Tibial nerve (tissue), 4 donors: ENCODE measurements around the gene ANK2.

Experiments used
- EP300 ChIP-seq, 2 donors: sonication (generic); formaldehyde crosslinking; IDR thresholded peaks; one replicate each; pipeline ENCODE4 v1.6.1; 2017; ENCODE audit warnings: antibody characterized with exemption in 2 of 2, mild to moderate bottlenecking in 1 of 2
- POLR2A ChIP-seq, 2 donors: fragments of 450-650 bp; IDR thresholded peaks; one replicate each; pipeline ENCODE4 v1.6.1; 2017; ENCODE audit warnings: antibody characterized with exemption in 2 of 2, mild to moderate bottlenecking in 2 of 2, moderate library complexity in 2 of 2
- TF ChIP-seq, protein P1 (sequence below), 5 experiments: fragments of 200-600 bp in 3 of 5; fragments of 450-650 bp in 2 of 5; sonication (generic) in 3 of 5; IDR thresholded peaks; one replicate each; pipeline ENCODE4 v1.5.1; 2016 to 2019; ENCODE audit warnings: antibody characterized with exemption in 5 of 5, mild to moderate bottlenecking in 3 of 5, moderate library complexity in 2 of 5

- no peak for TF ChIP-seq POLR2A (IDR thresholded peaks at IDR 0.05)
- TF ChIP-seq, protein P1, sequence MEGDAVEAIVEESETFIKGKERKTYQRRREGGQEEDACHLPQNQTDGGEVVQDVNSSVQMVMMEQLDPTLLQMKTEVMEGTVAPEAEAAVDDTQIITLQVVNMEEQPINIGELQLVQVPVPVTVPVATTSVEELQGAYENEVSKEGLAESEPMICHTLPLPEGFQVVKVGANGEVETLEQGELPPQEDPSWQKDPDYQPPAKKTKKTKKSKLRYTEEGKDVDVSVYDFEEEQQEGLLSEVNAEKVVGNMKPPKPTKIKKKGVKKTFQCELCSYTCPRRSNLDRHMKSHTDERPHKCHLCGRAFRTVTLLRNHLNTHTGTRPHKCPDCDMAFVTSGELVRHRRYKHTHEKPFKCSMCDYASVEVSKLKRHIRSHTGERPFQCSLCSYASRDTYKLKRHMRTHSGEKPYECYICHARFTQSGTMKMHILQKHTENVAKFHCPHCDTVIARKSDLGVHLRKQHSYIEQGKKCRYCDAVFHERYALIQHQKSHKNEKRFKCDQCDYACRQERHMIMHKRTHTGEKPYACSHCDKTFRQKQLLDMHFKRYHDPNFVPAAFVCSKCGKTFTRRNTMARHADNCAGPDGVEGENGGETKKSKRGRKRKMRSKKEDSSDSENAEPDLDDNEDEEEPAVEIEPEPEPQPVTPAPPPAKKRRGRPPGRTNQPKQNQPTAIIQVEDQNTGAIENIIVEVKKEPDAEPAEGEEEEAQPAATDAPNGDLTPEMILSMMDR (IDR thresholded peaks at IDR 0.05): no peak
- no peak for TF ChIP-seq EP300 (IDR thresholded peaks at IDR 0.05)
These were observed 54.1 kb downstream of the ANK2 start for GRCh38 chr4:113103556-113103955.
